Activated T-cell treated with anti-CD3 and anti-CD28 coated beads, Interleukin-2, amount 50 U/mL, for 72 hours (primary cell): ENCODE results near the gene KCNG2. TPM values are rescaled to one million over a fixed set of nuclear protein-coding genes. Genes with fewer than 3 reads are reported as not detected.
A peak's percentile ranks its signal among the peaks of the same experiment; 100 is the strongest.

Source experiments
- ATAC-seq, 2 donors: fragments of 150-1000 bp; cut with Tn5 transposase; replicated peaks in 1 of 2; 2 replicates each; pipeline ENCODE4 v1.10.0; 2021; ENCODE audit warnings: moderate library complexity in 2 of 2, mild to moderate bottlenecking in 1 of 2
- DNase-seq, 2 donors: peaks; one replicate each; pipeline ENCODE4 v3.0.0; 2021 to 2022; ENCODE audit warnings: mixed read lengths in 1 of 2
- H3K27ac Mint-ChIP-seq: one replicate; pipeline ENCODE4 v1.8.0; 2022; ENCODE audit warnings: mild to moderate bottlenecking, moderate library complexity, mixed read lengths
- H3K27me3 Mint-ChIP-seq: one replicate; pipeline ENCODE4 v1.8.0; 2022; ENCODE audit warnings: low read depth, mixed read lengths
- H3K36me3 Mint-ChIP-seq, 2 donors: one replicate each; pipeline ENCODE4 v1.8.0; 2022; ENCODE audit warnings: mixed read lengths in 2 of 2, mild to moderate bottlenecking in 1 of 2; ENCODE audit not compliant: insufficient read depth in 2 of 2
- H3K4me1 Mint-ChIP-seq: one replicate; pipeline ENCODE4 v1.8.0; 2022; ENCODE audit warnings: low read depth, mixed read lengths
- H3K4me3 Mint-ChIP-seq, 2 donors: one replicate each; pipeline ENCODE4 v1.8.0; 2022; ENCODE audit warnings: mild to moderate bottlenecking in 2 of 2, mixed read lengths in 2 of 2, moderate library complexity in 2 of 2
- H3K9me3 Mint-ChIP-seq, 2 donors: one replicate each; pipeline ENCODE4 v1.8.0; 2022; ENCODE audit warnings: mixed read lengths in 2 of 2
- total RNA-seq, 2 donors: library from RNA; stranded (reverse); gene quantifications; one replicate each; pipeline ENCODE4 v1.2.3, GENCODE V29; 2022

Gene KCNG2
- total RNA-seq, 2 donors from 2014 or later = not detected

GRCh38 chr18:79900610-79901570 is 103.2 kb downstream of the KCNG2 start:
- Mint-ChIP-seq H3K36me3 (peaks cover 15 to 22% of the 10 kb centered on the region in 2 donors), H3K27ac (no peak overlapping the region), H3K4me1 (peaks cover 6% of the 10 kb centered on the region), H3K4me3 (no peak overlapping the region), H3K9me3 (peaks cover 9 to 11% of the 10 kb centered on the region in 2 donors), H3K27me3 (peaks cover 4% of the 10 kb centered on the region)
- DNase-seq (no peak), ATAC-seq (no peak)

GRCh38 chr18:79901665-79902064 is 103.9 kb downstream of the KCNG2 start:
- H3K4me3 Mint-ChIP-seq = no peak overlapping the region
- H3K27ac Mint-ChIP-seq = no peak overlapping the region

GRCh38 chr18:79902075-79902474 is 104.3 kb downstream of the KCNG2 start:
- Mint-ChIP-seq H3K27me3 (peaks cover 4% of the 10 kb centered on the region), H3K36me3 (peaks cover 10 to 14% of the 10 kb centered on the region in 2 donors), H3K4me3 (no peak overlapping the region), H3K4me1 (peaks cover 11% of the 10 kb centered on the region), H3K9me3 (peaks cover 7% of the 10 kb centered on the region in 2 donors), H3K27ac (no peak overlapping the region)
- ATAC-seq (no peak), DNase-seq (no peak)

More at GRCh38 chr18:79901665-79902064, 103.9 kb downstream of the KCNG2 start:
- Mint-ChIP-seq H3K27me3 (peaks cover 4% of the 10 kb centered on the region), H3K9me3 (peaks cover 8 to 10% of the 10 kb centered on the region in 2 donors), H3K4me1 (peaks cover 11% of the 10 kb centered on the region), H3K36me3 (peaks cover 14 to 18% of the 10 kb centered on the region in 2 donors)
- DNase-seq (no peak), ATAC-seq (no peak)

GRCh38 chr18:79902640-79903039 is 104.9 kb downstream of the KCNG2 start:
- Mint-ChIP-seq H3K36me3 (peaks cover 4 to 8% of the 10 kb centered on the region in 2 donors), H3K27ac (no peak overlapping the region), H3K4me3 (no peak overlapping the region), H3K27me3 (peaks cover 2% of the 10 kb centered on the region), H3K9me3 (peaks cover 3 to 4% of the 10 kb centered on the region in 2 donors), H3K4me1 (peaks cover 11% of the 10 kb centered on the region)
- ATAC-seq (no peak), DNase-seq (no peak)

GRCh38 chr18:79903071-79903635 is 105.4 kb downstream of the KCNG2 start:
- Mint-ChIP-seq H3K4me3 (no peak overlapping the region), H3K9me3 (no peaks in the 10 kb centered on the region), H3K4me1 (peaks cover 11% of the 10 kb centered on the region), H3K27ac (no peak overlapping the region), H3K27me3 (no peaks in the 10 kb centered on the region), H3K36me3 (peaks cover 0 to 6% of the 10 kb centered on the region in 2 donors)
- DNase-seq (no peak), ATAC-seq (no peak)

GRCh38 chr18:79903787-79904356 is 106.1 kb downstream of the KCNG2 start:
- Mint-ChIP-seq H3K36me3 (peaks cover 0 to 12% of the 10 kb centered on the region in 2 donors), H3K4me3 (no peak overlapping the region), H3K9me3 (no peaks in the 10 kb centered on the region), H3K27ac (no peak overlapping the region), H3K4me1 (peaks cover 11% of the 10 kb centered on the region), H3K27me3 (no peaks in the 10 kb centered on the region)
- DNase-seq = no peak
- ATAC-seq = no peak

GRCh38 chr18:79904357-79905147 is 106.8 kb downstream of the KCNG2 start:
- no peak for DNase-seq
- Mint-ChIP-seq H3K4me3 (no peak overlapping the region), H3K4me1 (peaks cover 11% of the 10 kb centered on the region), H3K27me3 (no peaks in the 10 kb centered on the region), H3K27ac (no peak overlapping the region), H3K36me3 (peaks cover 6 to 12% of the 10 kb centered on the region in 2 donors), H3K9me3 (no peaks in the 10 kb centered on the region)
- ATAC-seq = no peak

GRCh38 chr18:79905389-79905911 is 107.7 kb downstream of the KCNG2 start:
- DNase-seq (no peak), ATAC-seq (peak; percentile 29 to 30)
- Mint-ChIP-seq H3K27me3 (no peaks in the 10 kb centered on the region), H3K27ac (no peak overlapping the region), H3K36me3 (peaks cover 6 to 10% of the 10 kb centered on the region in 2 donors), H3K4me1 (peaks cover 13% of the 10 kb centered on the region), H3K9me3 (no peaks in the 10 kb centered on the region), H3K4me3 (peak overlapping the region in 1 of 2 donors; percentile 29)

- no peak for ATAC-seq
- Mint-ChIP-seq H3K4me1 (peaks cover 18% of the 10 kb centered on the region), H3K36me3 (peaks cover 6 to 10% of the 10 kb centered on the region in 2 donors), H3K4me3 (peak overlapping the region in 1 of 2 donors; percentile 29), H3K9me3 (no peaks in the 10 kb centered on the region), H3K27me3 (no peaks in the 10 kb centered on the region), H3K27ac (peak overlapping the region; percentile 55)
- no peak for DNase-seq
Observed at GRCh38 chr18:79905993-79906392, 108.3 kb downstream of the KCNG2 start.

GRCh38 chr18:79906706-79907105 is 109.0 kb downstream of the KCNG2 start:
- H3K4me3 Mint-ChIP-seq = no peak overlapping the region
- no peaks in the 10 kb centered on the region for H3K27me3 Mint-ChIP-seq
- H3K4me1 Mint-ChIP-seq = peaks cover 18% of the 10 kb centered on the region
- no peak for ATAC-seq
- peak overlapping the region; percentile 73 for H3K27ac Mint-ChIP-seq
- H3K36me3 Mint-ChIP-seq = peaks cover 6 to 10% of the 10 kb centered on the region in 2 donors
- DNase-seq = no peak
- no peaks in the 10 kb centered on the region for H3K9me3 Mint-ChIP-seq

- H3K4me1 Mint-ChIP-seq = peaks cover 31% of the 10 kb centered on the region
- peaks cover 11 to 14% of the 10 kb centered on the region in 2 donors for H3K36me3 Mint-ChIP-seq
- H3K27ac Mint-ChIP-seq = no peak overlapping the region
Observed at GRCh38 chr18:79910563-79911343, 113.0 kb downstream of the KCNG2 start.

More at GRCh38 chr18:79910563-79911343, 113.0 kb downstream of the KCNG2 start:
- ATAC-seq (no peak), DNase-seq (no peak)
- no peaks in the 10 kb centered on the region for H3K27me3 Mint-ChIP-seq
- no peaks in the 10 kb centered on the region for H3K9me3 Mint-ChIP-seq
- no peak overlapping the region for H3K4me3 Mint-ChIP-seq
